Measurements from ENCODE around the gene HIGD2B. TPM values are rescaled to one million over a fixed set of nuclear protein-coding genes. Genes with fewer than 3 reads are reported as not detected.
A peak's percentile ranks its signal among the peaks of the same experiment; 100 is the strongest.

Gene HIGD2B
- total and polyA plus RNA-seq, 2 of the 13 experiments (the other 11 are each of a cell fraction or from before 2014, with no cell fraction given) = not detected

DNA sequence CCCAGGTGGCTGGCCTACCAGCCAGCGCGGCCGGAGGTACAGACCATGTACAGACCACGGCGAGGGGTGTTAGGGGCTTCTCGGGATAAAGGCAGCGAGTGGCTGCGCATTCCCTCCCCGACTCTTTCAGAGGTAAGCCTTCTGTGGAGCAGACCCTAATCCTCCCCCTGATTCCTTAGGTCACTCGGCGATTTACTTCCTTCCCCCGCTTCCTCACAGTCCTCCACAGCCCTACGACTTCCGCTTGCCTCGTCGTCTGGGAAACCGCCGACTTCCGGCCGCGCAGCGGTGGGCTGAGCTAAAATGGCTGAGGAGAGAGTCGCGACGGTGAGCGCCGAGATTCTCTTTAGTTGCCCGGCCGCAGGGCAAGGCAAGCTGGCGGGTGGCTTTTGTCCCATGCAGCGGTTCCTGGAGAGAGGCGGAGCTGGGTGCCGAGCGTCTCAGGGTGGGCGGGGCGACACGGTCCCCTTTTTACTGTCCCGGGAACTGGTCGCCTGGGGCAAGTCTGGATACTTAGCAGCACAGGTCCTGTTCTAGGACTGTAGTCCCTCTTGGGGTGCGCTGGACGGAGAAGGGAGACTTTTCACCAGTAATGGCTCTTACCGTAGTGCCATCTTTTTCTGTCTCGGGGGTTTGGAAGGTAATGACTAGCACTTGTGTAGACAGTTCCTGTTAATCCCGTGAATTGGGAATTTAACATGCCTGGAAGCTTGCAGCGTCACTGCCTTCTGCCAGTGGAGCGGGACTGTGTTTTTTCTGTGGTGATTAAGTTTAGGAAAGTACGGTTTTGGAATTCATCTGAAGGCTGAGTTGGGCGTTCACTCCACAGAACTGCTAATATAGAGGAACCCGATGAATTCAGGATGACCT is at the start of gene HIGD2B, which contains the start of gene BBS4 (continued):
- TF ChIP-seq, protein P1, sequence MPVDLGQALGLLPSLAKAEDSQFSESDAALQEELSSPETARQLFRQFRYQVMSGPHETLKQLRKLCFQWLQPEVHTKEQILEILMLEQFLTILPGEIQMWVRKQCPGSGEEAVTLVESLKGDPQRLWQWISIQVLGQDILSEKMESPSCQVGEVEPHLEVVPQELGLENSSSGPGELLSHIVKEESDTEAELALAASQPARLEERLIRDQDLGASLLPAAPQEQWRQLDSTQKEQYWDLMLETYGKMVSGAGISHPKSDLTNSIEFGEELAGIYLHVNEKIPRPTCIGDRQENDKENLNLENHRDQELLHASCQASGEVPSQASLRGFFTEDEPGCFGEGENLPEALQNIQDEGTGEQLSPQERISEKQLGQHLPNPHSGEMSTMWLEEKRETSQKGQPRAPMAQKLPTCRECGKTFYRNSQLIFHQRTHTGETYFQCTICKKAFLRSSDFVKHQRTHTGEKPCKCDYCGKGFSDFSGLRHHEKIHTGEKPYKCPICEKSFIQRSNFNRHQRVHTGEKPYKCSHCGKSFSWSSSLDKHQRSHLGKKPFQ (CRISPR knock-in tag; IDR thresholded peaks at IDR 0.05; ENCODE audit: insufficient replicate concordance) = peak; percentile 49
- TF ChIP-seq NR2F6 (IDR thresholded peaks at IDR 0.05) = no peak
- 0 out of 2 replicates have a peak, but pooled peaks have one; percentile 11 for TF ChIP-seq NR2F6 (CRISPR knock-in tag; IDR thresholded peaks at IDR 0.05)
- TF ChIP-seq, protein P2, sequence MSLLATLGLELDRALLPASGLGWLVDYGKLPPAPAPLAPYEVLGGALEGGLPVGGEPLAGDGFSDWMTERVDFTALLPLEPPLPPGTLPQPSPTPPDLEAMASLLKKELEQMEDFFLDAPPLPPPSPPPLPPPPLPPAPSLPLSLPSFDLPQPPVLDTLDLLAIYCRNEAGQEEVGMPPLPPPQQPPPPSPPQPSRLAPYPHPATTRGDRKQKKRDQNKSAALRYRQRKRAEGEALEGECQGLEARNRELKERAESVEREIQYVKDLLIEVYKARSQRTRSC (CRISPR knock-in tag; IDR thresholded peaks at IDR 0.05; ENCODE audit: low read depth) = no peak
- TF ChIP-seq SOX13 (IDR thresholded peaks at IDR 0.05) = peak; percentile 24; the same call in 1 of the 2 replicates
- no peak; a peak in 1 of 4 replicates for TF ChIP-seq SOX13 (CRISPR knock-in tag; conservative IDR thresholded peaks at IDR 0.05 in 1 of 2, IDR thresholded peaks at IDR 0.05 in 1 of 2)
- TF ChIP-seq HMG20A (CRISPR knock-in tag; IDR thresholded peaks at IDR 0.05; ENCODE audit: borderline replicate concordance) = no peak
- TF ChIP-seq ZC3H13 (CRISPR knock-in tag; IDR thresholded peaks at IDR 0.05) = no peak
- TF ChIP-seq, protein P3, sequence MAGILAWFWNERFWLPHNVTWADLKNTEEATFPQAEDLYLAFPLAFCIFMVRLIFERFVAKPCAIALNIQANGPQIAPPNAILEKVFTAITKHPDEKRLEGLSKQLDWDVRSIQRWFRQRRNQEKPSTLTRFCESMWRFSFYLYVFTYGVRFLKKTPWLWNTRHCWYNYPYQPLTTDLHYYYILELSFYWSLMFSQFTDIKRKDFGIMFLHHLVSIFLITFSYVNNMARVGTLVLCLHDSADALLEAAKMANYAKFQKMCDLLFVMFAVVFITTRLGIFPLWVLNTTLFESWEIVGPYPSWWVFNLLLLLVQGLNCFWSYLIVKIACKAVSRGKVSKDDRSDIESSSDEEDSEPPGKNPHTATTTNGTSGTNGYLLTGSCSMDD (CRISPR knock-in tag; IDR thresholded peaks at IDR 0.05) = no peak
- no peak for TF ChIP-seq ZNF260 (CRISPR knock-in tag; IDR thresholded peaks at IDR 0.05; ENCODE audit: borderline replicate concordance, low read depth)
- 0 out of 2 replicates have a peak, but pooled peaks have one; percentile 12 for TF ChIP-seq KLF6 (CRISPR knock-in tag; IDR thresholded peaks at IDR 0.05)
- TF ChIP-seq, protein P4, sequence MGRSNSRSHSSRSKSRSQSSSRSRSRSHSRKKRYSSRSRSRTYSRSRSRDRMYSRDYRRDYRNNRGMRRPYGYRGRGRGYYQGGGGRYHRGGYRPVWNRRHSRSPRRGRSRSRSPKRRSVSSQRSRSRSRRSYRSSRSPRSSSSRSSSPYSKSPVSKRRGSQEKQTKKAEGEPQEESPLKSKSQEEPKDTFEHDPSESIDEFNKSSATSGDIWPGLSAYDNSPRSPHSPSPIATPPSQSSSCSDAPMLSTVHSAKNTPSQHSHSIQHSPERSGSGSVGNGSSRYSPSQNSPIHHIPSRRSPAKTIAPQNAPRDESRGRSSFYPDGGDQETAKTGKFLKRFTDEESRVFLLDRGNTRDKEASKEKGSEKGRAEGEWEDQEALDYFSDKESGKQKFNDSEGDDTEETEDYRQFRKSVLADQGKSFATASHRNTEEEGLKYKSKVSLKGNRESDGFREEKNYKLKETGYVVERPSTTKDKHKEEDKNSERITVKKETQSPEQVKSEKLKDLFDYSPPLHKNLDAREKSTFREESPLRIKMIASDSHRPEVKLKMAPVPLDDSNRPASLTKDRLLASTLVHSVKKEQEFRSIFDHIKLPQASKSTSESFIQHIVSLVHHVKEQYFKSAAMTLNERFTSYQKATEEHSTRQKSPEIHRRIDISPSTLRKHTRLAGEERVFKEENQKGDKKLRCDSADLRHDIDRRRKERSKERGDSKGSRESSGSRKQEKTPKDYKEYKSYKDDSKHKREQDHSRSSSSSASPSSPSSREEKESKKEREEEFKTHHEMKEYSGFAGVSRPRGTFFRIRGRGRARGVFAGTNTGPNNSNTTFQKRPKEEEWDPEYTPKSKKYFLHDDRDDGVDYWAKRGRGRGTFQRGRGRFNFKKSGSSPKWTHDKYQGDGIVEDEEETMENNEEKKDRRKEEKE (IDR thresholded peaks at IDR 0.05) = no peak
- TF ChIP-seq FOXO1 (CRISPR knock-in tag; IDR thresholded peaks at IDR 0.05) = no peak
- TF ChIP-seq, protein P5, sequence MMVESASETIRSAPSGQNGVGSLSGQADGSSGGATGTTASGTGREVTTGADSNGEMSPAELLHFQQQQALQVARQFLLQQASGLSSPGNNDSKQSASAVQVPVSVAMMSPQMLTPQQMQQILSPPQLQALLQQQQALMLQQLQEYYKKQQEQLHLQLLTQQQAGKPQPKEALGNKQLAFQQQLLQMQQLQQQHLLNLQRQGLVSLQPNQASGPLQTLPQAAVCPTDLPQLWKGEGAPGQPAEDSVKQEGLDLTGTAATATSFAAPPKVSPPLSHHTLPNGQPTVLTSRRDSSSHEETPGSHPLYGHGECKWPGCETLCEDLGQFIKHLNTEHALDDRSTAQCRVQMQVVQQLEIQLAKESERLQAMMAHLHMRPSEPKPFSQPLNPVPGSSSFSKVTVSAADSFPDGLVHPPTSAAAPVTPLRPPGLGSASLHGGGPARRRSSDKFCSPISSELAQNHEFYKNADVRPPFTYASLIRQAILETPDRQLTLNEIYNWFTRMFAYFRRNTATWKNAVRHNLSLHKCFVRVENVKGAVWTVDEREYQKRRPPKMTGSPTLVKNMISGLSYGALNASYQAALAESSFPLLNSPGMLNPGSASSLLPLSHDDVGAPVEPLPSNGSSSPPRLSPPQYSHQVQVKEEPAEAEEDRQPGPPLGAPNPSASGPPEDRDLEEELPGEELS (CRISPR knock-in tag; IDR thresholded peaks at IDR 0.05) = 0 out of 2 replicates have a peak, but pooled peaks have one; percentile 14
- TF ChIP-seq, protein P6, sequence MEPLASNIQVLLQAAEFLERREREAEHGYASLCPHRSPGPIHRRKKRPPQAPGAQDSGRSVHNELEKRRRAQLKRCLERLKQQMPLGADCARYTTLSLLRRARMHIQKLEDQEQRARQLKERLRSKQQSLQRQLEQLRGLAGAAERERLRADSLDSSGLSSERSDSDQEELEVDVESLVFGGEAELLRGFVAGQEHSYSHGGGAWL (CRISPR knock-in tag; IDR thresholded peaks at IDR 0.05) = peak; percentile 60; the same call in 1 of the 2 replicates
- TF ChIP-seq SRSF1 (optimal IDR thresholded peaks at IDR 0.05; ENCODE audit: low read depth, low read length) = peak; percentile 51
- peak; percentile 80 for TF ChIP-seq THAP11 (CRISPR knock-in tag; IDR thresholded peaks at IDR 0.05)
- no peak for TF ChIP-seq ZFYVE20 (CRISPR knock-in tag; IDR thresholded peaks at IDR 0.05; ENCODE audit: borderline replicate concordance, low read depth)
- TF ChIP-seq, protein P7, sequence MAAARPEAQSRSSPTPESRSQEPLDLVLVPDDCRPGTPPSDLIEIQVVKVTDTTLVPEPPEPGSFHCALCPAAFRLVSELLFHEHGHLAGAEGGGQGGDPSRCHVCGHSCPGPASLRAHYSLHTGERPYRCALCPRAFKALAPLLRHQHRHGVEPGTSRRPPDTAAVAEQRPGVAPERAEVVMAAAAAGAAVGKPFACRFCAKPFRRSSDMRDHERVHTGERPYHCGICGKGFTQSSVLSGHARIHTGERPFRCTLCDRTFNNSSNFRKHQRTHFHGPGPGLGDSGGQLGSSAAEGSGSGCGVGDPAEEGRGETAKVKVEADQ (CRISPR knock-in tag; IDR thresholded peaks at IDR 0.05; ENCODE audit: borderline replicate concordance) = peak; percentile 79; the same call in 1 of the 2 replicates
